A549 (cell line): ENCODE results near the gene CCR1.

Experiments used
- FOSL2 ChIP-seq, 2 experiments: fragments of 450-650 bp in 1 of 2; fragments of >200 bp in 1 of 2; sonication (Bioruptor Twin) in 1 of 2; formaldehyde crosslinking; IDR thresholded peaks; 2 replicates each; pipeline versions ENCODE4 v1.5.0 to v1.6.1; 2016 to 2020; ENCODE audit warnings: mild to moderate bottlenecking in 1 of 2, moderate library complexity in 1 of 2
- POLR2A ChIP-seq: IDR thresholded peaks from 2 replicates; pipeline ENCODE4 v1.6.1; 2012; ENCODE audit warnings: mild to moderate bottlenecking, low read length
- SMC3 ChIP-seq: fragments of >200 bp; sonication (Bioruptor Twin); formaldehyde crosslinking; IDR thresholded peaks from 3 replicates; pipeline ENCODE4 v1.6.1; 2018; ENCODE audit warnings: inconsistent platforms
- TP53 ChIP-seq: fragments of 250-450 bp; sonication (Bioruptor Pico); IDR thresholded peaks from 2 replicates; pipeline ENCODE4 v1.5.0; 2021; ENCODE audit warnings: mild to moderate bottlenecking, moderate library complexity
- TF ChIP-seq, protein P1 (sequence below): fragments of >200 bp; sonication (Bioruptor Twin); formaldehyde crosslinking; IDR thresholded peaks from 3 replicates; pipeline ENCODE4 v1.5.1; 2016
- TF ChIP-seq, protein P2 (sequence below): fragments of >200 bp; sonication (Bioruptor Twin); formaldehyde crosslinking; IDR thresholded peaks from 3 replicates; pipeline ENCODE4 v1.6.1; 2016

DNA sequence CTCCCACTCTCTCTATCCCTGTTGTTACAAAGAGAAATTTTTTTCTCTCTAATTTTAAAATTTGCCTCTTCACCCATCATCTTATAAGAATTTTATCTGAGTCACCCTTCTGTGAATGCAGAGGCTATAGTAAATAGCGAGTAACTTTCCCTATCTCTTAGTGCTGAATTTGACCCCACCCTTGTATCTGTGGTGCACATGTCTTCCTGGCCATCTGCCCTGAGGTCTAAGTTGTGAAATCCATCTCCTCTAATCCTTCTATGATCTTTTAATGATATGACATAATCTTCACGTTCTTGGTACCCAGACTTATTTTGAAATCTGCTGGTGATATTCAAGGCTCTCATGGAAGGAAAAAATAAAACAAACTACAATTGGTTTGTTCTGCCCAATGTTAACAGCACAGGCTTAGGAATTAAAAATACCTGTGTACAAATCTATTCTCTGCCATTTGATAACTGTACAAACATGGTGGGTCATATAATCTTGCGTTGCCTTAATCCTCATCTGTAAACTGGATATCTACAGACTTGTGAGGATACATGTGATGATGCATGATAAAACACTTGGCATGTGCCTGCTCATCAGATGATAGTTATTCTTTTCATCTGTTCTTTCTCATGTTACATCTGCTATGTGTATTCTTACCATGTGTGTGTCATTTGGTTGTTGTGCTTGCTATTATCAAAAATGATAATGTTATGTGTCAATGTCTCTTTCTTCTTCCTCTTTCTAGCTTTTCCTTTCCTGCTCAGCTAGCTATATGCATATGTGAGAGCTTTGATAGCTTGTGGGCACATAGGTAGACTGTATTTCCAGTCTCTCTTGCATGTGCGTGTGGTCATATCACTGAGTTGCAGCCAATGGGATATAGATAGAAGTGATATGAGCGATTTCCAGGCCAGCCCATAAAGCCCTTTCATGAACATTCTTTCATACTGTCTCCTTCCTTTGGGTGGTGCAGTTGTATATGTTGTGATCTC, 20.4 kb upstream of the CCR1 start:
- TF ChIP-seq FOSL2 (IDR thresholded peaks at IDR 0.05) (no peak), FOSL2 (CRISPR knock-in tag; IDR thresholded peaks at IDR 0.05) (no peak), POLR2A (no peak), TP53 (CRISPR knock-in tag) (no peak), SMC3 (no peak)
- TF ChIP-seq, protein P1, sequence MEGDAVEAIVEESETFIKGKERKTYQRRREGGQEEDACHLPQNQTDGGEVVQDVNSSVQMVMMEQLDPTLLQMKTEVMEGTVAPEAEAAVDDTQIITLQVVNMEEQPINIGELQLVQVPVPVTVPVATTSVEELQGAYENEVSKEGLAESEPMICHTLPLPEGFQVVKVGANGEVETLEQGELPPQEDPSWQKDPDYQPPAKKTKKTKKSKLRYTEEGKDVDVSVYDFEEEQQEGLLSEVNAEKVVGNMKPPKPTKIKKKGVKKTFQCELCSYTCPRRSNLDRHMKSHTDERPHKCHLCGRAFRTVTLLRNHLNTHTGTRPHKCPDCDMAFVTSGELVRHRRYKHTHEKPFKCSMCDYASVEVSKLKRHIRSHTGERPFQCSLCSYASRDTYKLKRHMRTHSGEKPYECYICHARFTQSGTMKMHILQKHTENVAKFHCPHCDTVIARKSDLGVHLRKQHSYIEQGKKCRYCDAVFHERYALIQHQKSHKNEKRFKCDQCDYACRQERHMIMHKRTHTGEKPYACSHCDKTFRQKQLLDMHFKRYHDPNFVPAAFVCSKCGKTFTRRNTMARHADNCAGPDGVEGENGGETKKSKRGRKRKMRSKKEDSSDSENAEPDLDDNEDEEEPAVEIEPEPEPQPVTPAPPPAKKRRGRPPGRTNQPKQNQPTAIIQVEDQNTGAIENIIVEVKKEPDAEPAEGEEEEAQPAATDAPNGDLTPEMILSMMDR, result no peak
- TF ChIP-seq, protein P2, sequence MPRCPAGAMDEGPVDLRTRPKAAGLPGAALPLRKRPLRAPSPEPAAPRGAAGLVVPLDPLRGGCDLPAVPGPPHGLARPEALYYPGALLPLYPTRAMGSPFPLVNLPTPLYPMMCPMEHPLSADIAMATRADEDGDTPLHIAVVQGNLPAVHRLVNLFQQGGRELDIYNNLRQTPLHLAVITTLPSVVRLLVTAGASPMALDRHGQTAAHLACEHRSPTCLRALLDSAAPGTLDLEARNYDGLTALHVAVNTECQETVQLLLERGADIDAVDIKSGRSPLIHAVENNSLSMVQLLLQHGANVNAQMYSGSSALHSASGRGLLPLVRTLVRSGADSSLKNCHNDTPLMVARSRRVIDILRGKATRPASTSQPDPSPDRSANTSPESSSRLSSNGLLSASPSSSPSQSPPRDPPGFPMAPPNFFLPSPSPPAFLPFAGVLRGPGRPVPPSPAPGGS, result no peak
